Astrocyte (in vitro differentiated cells and primary cell): ENCODE results near the gene NPY4R2.
"Not testable (repeated sequence)": the region's sequence is repeated elsewhere in the genome, so short reads cannot be mapped to it uniquely, and the experiment has no call there.

Experiments used
- CTCF ChIP-seq: IDR thresholded peaks from 2 replicates; pipeline ENCODE4 v1.5.1; 2011; ENCODE audit warnings: low read depth, mild to moderate bottlenecking, inconsistent platforms, low read length, moderate library complexity; ENCODE audit not compliant: insufficient read depth
- EZH2 ChIP-seq: IDR thresholded peaks from 2 replicates; pipeline ENCODE4 v1.6.1; 2012; ENCODE audit warnings: mild to moderate bottlenecking, low read length, inconsistent platforms; ENCODE audit not compliant: insufficient read depth

- not testable (repeated sequence) for TF ChIP-seq CTCF, EZH2
Measured at GRCh38 chr10:47932824-47933223, 14.4 kb downstream of the NPY4R2 start.
